HepG2 (cell line): Measurements from ENCODE around the gene TMEM270. TPM values are rescaled to one million over a fixed set of nuclear protein-coding genes. Genes with fewer than 3 reads are reported as not detected.
A peak's percentile ranks its signal among the peaks of the same experiment; 100 is the strongest.

Experiments used
- BORCS8-MEF2B ChIP-seq: sonication (generic); formaldehyde crosslinking; IDR thresholded peaks from 2 replicates; pipeline ENCODE4 v1.8.0; 2022; ENCODE audit warnings: mild to moderate bottlenecking, missing genetic modification reagents
- CBFB ChIP-seq: sonication (generic); formaldehyde crosslinking; IDR thresholded peaks from 2 replicates; pipeline ENCODE4 v1.4.0; 2020; ENCODE audit warnings: missing genetic modification reagents
- CBX1 ChIP-seq: IDR thresholded peaks from one replicate; pipeline ENCODE4 v1.6.1; 2016; ENCODE audit warnings: antibody characterized with exemption, low read depth
- CCDC6 ChIP-seq: sonication (generic); formaldehyde crosslinking; IDR thresholded peaks from 2 replicates; pipeline ENCODE4 v1.8.1; 2022; ENCODE audit warnings: mild to moderate bottlenecking, missing genetic modification reagents, moderate library complexity
- CEBPG ChIP-seq: IDR thresholded peaks from 2 replicates; pipeline ENCODE4 v1.6.1; 2016
- DR1 ChIP-seq: sonication (generic); formaldehyde crosslinking; IDR thresholded peaks from 2 replicates; pipeline ENCODE4 v1.8.0; 2021; ENCODE audit warnings: mild to moderate bottlenecking, missing genetic modification reagents, inconsistent platforms
- FOXA3 ChIP-seq: IDR thresholded peaks from 2 replicates; pipeline ENCODE4 v1.6.1; 2016; ENCODE audit warnings: missing genetic modification reagents, missing compliant biosample characterization
- HDAC2 ChIP-seq: sonication (generic); formaldehyde crosslinking; IDR thresholded peaks from 2 replicates; pipeline ENCODE4 v1.4.0; 2020; ENCODE audit warnings: missing genetic modification reagents
- IRF2 ChIP-seq: IDR thresholded peaks from 2 replicates; pipeline ENCODE4 v1.6.1; 2018; ENCODE audit warnings: missing genetic modification reagents, missing compliant biosample characterization
- KDM2A ChIP-seq: sonication (generic); formaldehyde crosslinking; IDR thresholded peaks from 2 replicates; pipeline ENCODE4 v1.4.0; 2020; ENCODE audit warnings: low read depth, missing genetic modification reagents, borderline replicate concordance
- MEIS1 ChIP-seq: sonication (generic); formaldehyde crosslinking; IDR thresholded peaks from 2 replicates; pipeline ENCODE4 v1.9.0; 2021; ENCODE audit warnings: mild to moderate bottlenecking, missing genetic modification reagents, moderate library complexity, borderline replicate concordance
- NCOA2 ChIP-seq: sonication (generic); formaldehyde crosslinking; IDR thresholded peaks from 2 replicates; pipeline ENCODE4 v1.8.0; 2022; ENCODE audit warnings: inconsistent platforms
- PHF5A ChIP-seq: IDR thresholded peaks from one replicate; pipeline ENCODE4 v1.6.1; 2018; ENCODE audit warnings: low read depth, missing genetic modification reagents; ENCODE audit not compliant: unreplicated experiment
- RCOR2 ChIP-seq: IDR thresholded peaks from 2 replicates; pipeline ENCODE4 v1.6.1; 2016; ENCODE audit warnings: missing biosample characterization, missing genetic modification reagents
- RFX5 ChIP-seq: IDR thresholded peaks from 2 replicates; pipeline ENCODE4 v1.6.1; 2011; ENCODE audit warnings: low read depth, low read length, improper control_type of control experiment
- SMYD3 ChIP-seq: sonication (generic); formaldehyde crosslinking; IDR thresholded peaks from 2 replicates; pipeline ENCODE4 v1.8.1; 2023; ENCODE audit warnings: mild to moderate bottlenecking, missing genetic modification reagents
- SNAI1 ChIP-seq: sonication (generic); formaldehyde crosslinking; IDR thresholded peaks from 2 replicates; pipeline ENCODE4 v1.5.0; 2020; ENCODE audit warnings: mild to moderate bottlenecking, missing genetic modification reagents, borderline replicate concordance
- SP4 ChIP-seq: sonication (generic); formaldehyde crosslinking; IDR thresholded peaks from 2 replicates; pipeline ENCODE4 v1.8.1; 2023; ENCODE audit warnings: mild to moderate bottlenecking, missing genetic modification reagents
- SP5 ChIP-seq: IDR thresholded peaks from 2 replicates; pipeline ENCODE4 v1.6.1; 2016; ENCODE audit warnings: low read depth, borderline replicate concordance
- STAT5B ChIP-seq: sonication (generic); formaldehyde crosslinking; IDR thresholded peaks from 2 replicates; pipeline ENCODE4 v1.4.0; 2020; ENCODE audit warnings: missing genetic modification reagents
- ZNF350 ChIP-seq: sonication (generic); formaldehyde crosslinking; IDR thresholded peaks from 2 replicates; pipeline ENCODE4 v1.4.0; 2020; ENCODE audit warnings: mild to moderate bottlenecking, low read depth, missing genetic modification reagents, borderline replicate concordance
- ZNF775 ChIP-seq: sonication (generic); formaldehyde crosslinking; IDR thresholded peaks from 2 replicates; pipeline ENCODE4 v1.4.0; 2020; ENCODE audit warnings: missing genetic modification reagents, mild to moderate bottlenecking, moderate library complexity, borderline replicate concordance
- ZNF776 ChIP-seq: sonication (generic); formaldehyde crosslinking; IDR thresholded peaks from 2 replicates; pipeline ENCODE4 v1.4.0; 2020; ENCODE audit warnings: mild to moderate bottlenecking, missing genetic modification reagents
- ZNF792 ChIP-seq: IDR thresholded peaks from 2 replicates; pipeline ENCODE4 v1.6.1; 2016
- ZSCAN25 ChIP-seq: sonication (generic); formaldehyde crosslinking; IDR thresholded peaks from 2 replicates; pipeline ENCODE4 v1.8.0; 2022; ENCODE audit warnings: mild to moderate bottlenecking, missing genetic modification reagents
- polyA plus RNA-seq, 8 experiments: library from polyadenylated mRNA; depleted of rRNA in 3 of 8; stranded (reverse) in 7 of 8; unstranded in 1 of 8; fragments of >200 nt; fragmentation: Illumina TruSeq in 4 of 8; extraction: Trizol in 4 of 8; gene quantifications; 2 replicates each; pipeline versions ENCODE4 v1.2.1 to v1.2.3, GENCODE V29; 2011 to 2016; ENCODE audit warnings: low read depth in 4 of 8, missing spikeins in 1 of 8, mixed read lengths in 1 of 8; ENCODE audit not compliant: insufficient read depth in 1 of 8
- total RNA-seq, 5 experiments: library from RNA; depleted of rRNA; stranded (reverse); fragments of >200 nt; fragmentation: Illumina TruSeq; extraction: Trizol; gene quantifications; 2 replicates each; pipeline ENCODE4 v1.2.3, GENCODE V29; 2016; ENCODE audit warnings: low read depth in 1 of 5
- TF ChIP-seq, protein P1 (sequence below): sonication (generic); formaldehyde crosslinking; IDR thresholded peaks from 2 replicates; pipeline ENCODE4 v1.8.0; 2022; ENCODE audit warnings: mild to moderate bottlenecking, missing genetic modification reagents, moderate library complexity
- TF ChIP-seq, protein P2 (sequence below): sonication (generic); formaldehyde crosslinking; IDR thresholded peaks from 2 replicates; pipeline ENCODE4 v1.4.0; 2020; ENCODE audit warnings: missing genetic modification reagents, borderline replicate concordance
- TF ChIP-seq, protein P3 (sequence below): sonication (generic); formaldehyde crosslinking; IDR thresholded peaks from 2 replicates; pipeline ENCODE4 v1.8.1; 2023; ENCODE audit warnings: mild to moderate bottlenecking, moderate library complexity, missing genetic modification reagents

The TMEM270 gene
- total and polyA plus RNA-seq, 2 of the 13 experiments (the other 11 are each of a cell fraction or from before 2014, with no cell fraction given): not detected

DNA sequence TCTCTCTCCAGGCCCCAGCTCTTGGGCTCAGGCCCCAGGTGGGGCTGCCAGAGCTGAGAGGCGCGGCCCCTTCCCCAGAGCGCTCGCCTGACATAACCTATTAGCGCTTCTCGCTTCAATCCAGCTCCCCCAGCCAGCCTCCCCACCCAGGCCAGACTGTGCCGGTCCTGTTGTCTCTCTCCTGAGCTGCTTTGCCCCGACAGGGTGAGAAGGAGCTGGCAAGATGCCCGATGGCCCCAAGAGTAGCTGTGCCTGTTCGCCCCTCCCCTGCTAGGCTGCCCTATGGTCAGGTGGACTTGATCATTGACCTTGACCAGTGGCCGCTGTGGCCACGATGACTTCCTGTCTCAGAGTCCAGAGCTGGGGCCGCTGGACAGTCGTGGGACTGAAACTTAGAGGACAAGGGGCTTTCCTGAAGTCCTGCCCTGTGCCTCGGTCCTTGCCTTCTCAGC is 9.1 kb downstream of the TMEM270 start (continued):
- no peak for TF ChIP-seq SMYD3 (CRISPR knock-in tag)
- peak; percentile 44; the same call in 1 of the 2 replicates for TF ChIP-seq SP5 (CRISPR knock-in tag)
- peak; percentile 59 for TF ChIP-seq FOXA3 (CRISPR knock-in tag)
- TF ChIP-seq STAT5B (CRISPR knock-in tag): no peak
- TF ChIP-seq ZNF775 (CRISPR knock-in tag): no peak
- TF ChIP-seq ZNF792 (CRISPR knock-in tag): peak; percentile 65; the same call in 1 of the 2 replicates
- TF ChIP-seq ZSCAN25 (CRISPR knock-in tag): 0 out of 2 replicates have a peak, but pooled peaks have one; percentile 29
- TF ChIP-seq PHF5A (CRISPR knock-in tag): peak; percentile 36
- TF ChIP-seq, protein P1, sequence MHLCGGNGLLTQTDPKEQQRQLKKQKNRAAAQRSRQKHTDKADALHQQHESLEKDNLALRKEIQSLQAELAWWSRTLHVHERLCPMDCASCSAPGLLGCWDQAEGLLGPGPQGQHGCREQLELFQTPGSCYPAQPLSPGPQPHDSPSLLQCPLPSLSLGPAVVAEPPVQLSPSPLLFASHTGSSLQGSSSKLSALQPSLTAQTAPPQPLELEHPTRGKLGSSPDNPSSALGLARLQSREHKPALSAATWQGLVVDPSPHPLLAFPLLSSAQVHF (CRISPR knock-in tag): no peak
- TF ChIP-seq SNAI1 (CRISPR knock-in tag): no peak
- peak; percentile 83; the same call in 1 of the 2 replicates for TF ChIP-seq HDAC2 (CRISPR knock-in tag)
- no peak for TF ChIP-seq MEIS1 (CRISPR knock-in tag)
- TF ChIP-seq ZNF776: peak; percentile 56; the same call in 1 of the 2 replicates
- 0 out of 2 replicates have a peak, but pooled peaks have one; percentile 19 for TF ChIP-seq CEBPG (CRISPR knock-in tag)
- no peak for TF ChIP-seq DR1 (CRISPR knock-in tag)
- TF ChIP-seq NCOA2 (CRISPR knock-in tag): peak; percentile 73
- no peak for TF ChIP-seq RFX5
- TF ChIP-seq CBFB (CRISPR knock-in tag): peak; percentile 76
- peak; percentile 58; the same call in 1 of the 2 replicates for TF ChIP-seq SP4 (CRISPR knock-in tag)
- peak; percentile 45; the same call in 1 of the 2 replicates for TF ChIP-seq IRF2
- peak; percentile 70 for TF ChIP-seq ZNF350 (CRISPR knock-in tag)
- peak; percentile 29; the same call in 1 of the 2 replicates for TF ChIP-seq KDM2A (CRISPR knock-in tag)
- TF ChIP-seq, protein P2, sequence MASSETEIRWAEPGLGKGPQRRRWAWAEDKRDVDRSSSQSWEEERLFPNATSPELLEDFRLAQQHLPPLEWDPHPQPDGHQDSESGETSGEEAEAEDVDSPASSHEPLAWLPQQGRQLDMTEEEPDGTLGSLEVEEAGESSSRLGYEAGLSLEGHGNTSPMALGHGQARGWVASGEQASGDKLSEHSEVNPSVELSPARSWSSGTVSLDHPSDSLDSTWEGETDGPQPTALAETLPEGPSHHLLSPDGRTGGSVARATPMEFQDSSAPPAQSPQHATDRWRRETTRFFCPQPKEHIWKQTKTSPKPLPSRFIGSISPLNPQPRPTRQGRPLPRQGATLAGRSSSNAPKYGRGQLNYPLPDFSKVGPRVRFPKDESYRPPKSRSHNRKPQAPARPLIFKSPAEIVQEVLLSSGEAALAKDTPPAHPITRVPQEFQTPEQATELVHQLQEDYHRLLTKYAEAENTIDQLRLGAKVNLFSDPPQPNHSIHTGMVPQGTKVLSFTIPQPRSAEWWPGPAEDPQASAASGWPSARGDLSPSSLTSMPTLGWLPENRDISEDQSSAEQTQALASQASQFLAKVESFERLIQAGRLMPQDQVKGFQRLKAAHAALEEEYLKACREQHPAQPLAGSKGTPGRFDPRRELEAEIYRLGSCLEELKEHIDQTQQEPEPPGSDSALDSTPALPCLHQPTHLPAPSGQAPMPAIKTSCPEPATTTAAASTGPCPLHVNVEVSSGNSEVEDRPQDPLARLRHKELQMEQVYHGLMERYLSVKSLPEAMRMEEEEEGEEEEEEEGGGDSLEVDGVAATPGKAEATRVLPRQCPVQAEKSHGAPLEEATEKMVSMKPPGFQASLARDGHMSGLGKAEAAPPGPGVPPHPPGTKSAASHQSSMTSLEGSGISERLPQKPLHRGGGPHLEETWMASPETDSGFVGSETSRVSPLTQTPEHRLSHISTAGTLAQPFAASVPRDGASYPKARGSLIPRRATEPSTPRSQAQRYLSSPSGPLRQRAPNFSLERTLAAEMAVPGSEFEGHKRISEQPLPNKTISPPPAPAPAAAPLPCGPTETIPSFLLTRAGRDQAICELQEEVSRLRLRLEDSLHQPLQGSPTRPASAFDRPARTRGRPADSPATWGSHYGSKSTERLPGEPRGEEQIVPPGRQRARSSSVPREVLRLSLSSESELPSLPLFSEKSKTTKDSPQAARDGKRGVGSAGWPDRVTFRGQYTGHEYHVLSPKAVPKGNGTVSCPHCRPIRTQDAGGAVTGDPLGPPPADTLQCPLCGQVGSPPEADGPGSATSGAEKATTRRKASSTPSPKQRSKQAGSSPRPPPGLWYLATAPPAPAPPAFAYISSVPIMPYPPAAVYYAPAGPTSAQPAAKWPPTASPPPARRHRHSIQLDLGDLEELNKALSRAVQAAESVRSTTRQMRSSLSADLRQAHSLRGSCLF (CRISPR knock-in tag): no peak
- TF ChIP-seq RCOR2 (CRISPR knock-in tag): peak; percentile 66; the same call in 1 of the 2 replicates
- TF ChIP-seq CCDC6: no peak
- TF ChIP-seq, protein P3, sequence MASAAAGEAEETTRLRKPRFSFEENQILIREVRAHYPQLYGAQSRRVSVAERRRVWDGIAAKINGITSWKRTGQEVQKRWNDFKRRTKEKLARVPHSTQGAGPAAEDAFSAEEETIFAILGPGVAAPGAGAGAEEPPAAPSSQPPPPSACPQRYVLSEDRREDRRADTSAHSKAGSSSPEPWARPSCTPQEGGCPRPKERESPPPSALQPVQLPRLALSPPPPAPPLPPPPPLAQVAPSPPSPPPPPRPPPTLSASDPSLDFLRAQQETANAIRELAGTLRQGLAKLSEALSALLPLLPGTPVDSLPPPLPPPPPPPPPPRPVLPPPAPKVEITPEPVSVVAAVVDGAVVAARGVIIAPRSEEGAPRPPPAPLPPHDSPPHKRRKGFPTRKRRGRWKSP (CRISPR knock-in tag): no peak
- TF ChIP-seq CBX1: peak; percentile 68
- peak; percentile 36; the same call in 1 of the 2 replicates for TF ChIP-seq BORCS8-MEF2B (CRISPR knock-in tag)
